OCI-M2 (cell line): ENCODE results near the gene ARF3.

ENCODE experiments used
- DNase-seq: peaks from one replicate; lab custom pipeline; 2025; ENCODE audit not compliant: unreplicated experiment; lab: John Stamatoyannopoulos, UW

Gene ARF3

DNA sequence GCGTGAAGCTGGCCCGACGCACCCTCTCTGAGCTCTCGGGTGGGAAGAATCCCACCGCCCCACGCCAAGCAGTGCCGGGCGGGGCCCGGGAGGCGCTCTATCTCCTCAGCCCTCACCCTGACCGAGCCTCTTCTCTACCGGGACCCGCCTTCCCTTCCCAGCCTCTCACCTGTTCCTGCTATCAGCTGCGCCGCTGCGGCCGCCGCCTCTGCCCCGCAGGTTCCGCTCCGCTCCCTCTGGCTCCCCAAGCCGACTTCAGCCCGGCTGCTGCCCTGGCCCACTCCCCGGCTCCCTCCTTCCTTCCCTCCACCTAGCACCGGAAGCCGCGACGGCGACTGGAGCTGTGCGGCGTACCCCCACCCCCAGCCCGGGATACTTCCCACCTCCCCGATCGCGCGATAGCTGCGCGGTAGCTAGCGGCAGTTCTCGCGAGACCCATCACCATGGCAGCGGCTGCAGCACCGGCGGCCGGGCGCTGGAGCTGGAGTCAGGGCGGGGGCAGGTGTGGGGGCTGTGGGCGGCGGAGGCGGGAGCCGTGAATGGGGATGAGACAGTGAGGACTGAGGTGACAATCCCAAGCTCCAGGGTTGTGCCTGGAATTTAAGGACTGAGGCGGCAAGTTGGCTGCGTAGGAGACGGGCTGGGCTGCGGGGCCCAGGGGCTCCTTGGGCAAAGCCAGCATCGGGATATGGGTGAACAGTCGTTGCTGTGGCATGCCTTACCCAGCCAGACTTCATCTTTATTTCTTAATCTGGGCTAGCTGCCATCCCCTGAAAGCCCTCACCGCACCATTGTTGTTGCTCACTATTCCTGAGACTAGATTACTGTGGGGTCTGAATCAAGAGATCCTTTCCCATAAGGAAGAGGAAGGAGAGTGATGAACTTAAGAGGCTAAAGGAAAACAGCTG lies at the start of gene ARF3:
TSS of gene ARF3 (minus strand) at position 347 of the 908 bp plus-strand sequence. CDS start 16,392 bp downstream, outside the sequence.
- no peak for DNase-seq

DNA sequence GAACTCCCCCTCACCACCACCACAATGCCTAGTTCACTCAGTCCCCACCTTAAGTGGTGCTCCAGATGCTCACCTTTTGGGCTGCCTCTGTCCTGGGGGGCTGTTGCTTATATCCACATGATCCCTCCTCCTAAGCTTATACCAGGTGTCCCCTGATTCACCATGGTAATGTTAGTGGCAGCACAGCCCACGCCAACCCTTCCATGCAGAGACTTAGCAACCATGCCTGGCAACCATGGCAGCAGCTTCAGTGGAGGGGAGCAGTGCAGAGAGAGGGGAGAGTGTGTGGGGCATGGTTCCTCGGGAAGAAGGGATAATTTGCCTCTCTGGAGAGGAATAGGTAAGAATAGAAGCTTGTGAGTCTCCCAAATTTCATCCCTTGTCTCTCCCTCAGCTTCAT lies 43.1 kb upstream of the ARF3 start:
- no peak for DNase-seq

DNA sequence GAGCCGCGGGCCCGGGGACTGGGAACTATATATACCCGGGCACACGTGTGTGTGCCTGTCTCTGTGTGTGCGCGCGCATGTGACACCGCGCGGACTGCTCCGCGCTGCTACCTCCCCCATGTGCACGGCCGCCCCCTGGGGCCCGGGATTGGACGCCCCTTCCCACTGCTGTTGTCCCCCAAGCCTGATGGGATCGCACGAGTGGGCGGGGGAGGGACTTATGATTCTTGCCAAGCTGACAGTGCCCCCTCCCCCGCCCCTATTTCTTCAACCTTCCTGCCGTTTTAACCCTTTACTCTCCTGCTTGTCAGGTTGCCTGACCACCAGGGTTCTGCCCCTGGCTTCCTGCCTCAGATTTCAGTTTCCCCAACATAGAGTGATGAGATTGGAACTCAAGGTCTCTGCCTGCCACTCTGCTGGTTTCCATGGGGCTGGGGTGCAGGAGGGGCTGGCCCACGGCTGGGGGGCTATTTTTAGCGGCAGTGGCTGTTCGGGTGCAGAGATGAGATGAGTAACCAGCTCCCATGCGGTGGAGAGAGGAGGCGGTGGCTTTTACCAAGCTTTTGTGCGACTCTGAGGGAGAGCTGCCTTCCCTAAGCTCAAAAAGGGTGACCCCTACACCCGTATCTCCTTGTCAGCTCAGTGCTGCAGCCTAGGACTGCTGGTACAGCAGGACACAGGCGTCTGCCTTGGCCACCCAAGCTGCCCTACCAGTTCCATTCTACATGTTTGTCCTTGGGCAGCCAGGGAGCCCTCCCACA lies 42.3 kb upstream of the ARF3 start, which contains the start of gene DDN:
TSS of gene DDN (minus strand) at position 5 of the 761 bp plus-strand sequence. CDS start 88 bp downstream, outside the sequence.
- no peak for DNase-seq

DNA sequence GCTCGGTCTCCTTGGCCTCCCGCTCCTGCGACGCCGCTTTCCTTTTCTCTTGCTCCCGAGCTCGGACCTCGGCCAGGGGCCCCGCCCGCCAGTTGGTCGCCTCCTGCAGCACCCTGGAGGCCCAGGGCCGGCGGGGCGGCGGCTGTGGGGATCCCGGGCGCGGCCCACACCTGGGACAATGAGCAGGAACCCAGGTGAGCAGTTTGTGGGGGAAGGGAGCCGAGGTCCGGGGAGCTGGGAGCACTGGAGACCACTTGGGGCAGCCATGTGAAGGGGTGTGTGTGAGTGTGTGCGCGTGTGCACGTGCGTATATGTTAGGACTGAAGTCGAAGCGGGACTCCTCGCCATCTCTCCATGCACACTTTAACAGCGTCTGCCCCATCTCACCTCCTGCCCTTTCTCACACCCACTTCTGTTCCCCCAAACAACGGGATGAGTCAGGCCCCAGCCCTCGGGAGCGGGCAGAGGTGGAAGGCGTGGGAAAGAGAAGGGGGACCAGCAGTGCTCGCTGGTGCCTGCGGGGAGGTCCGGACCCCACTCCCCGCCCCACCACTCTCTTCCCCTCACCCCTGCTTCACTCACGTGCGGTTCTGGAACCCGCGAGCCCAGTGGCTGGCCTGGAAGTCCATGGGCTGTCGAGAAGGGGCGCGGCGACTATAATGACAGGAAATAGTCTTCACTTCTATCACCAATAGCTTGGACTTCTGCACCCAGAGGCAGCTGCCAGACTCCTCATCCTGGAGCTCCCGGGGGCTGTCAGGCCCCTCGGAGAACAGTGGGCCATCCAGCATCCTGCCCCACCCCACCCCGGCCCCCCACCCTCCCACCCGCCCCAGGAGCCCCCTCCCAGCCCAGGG lies 41.4 kb upstream of the ARF3 start:
- DNase-seq, result no peak

DNA sequence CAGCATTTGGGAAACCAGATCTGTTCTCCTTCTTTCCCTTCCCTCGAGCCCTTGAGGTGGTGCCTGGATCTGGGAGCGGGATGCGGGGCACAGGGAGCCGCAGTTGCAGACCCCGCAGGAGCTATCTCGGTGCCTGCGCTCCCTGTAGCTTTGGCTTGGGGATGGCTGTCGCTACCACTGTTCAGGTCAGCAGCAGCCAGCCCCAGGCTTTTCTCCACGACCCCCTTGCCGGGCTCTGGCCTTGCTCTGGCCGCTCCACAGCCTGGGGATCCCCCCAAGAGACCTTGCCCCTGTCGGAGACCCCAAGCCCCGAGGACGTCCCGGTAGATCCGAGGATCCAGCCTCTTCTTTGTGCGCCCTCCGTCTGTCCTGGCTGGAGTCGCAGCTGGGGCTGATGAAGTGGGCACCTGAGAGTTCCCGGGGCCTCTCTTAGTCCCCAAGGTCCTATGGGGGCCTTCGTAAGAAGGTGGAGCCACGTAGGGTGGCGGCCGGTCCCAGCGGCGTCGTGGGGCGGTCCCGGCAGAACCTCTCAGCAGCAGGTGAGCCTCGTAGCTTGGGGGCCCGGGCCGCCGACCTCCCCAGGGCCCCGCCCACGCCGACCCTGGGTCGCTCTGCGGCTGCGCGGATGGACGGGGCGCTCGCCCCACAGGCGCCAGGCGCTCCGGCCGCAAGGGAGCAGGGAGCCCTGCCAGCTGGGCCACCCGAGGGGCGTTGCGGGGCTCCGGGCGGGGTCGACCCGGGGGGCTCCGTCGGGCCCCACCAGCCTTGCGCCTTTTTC lies 40.6 kb upstream of the ARF3 start:
- no peak for DNase-seq

DNA sequence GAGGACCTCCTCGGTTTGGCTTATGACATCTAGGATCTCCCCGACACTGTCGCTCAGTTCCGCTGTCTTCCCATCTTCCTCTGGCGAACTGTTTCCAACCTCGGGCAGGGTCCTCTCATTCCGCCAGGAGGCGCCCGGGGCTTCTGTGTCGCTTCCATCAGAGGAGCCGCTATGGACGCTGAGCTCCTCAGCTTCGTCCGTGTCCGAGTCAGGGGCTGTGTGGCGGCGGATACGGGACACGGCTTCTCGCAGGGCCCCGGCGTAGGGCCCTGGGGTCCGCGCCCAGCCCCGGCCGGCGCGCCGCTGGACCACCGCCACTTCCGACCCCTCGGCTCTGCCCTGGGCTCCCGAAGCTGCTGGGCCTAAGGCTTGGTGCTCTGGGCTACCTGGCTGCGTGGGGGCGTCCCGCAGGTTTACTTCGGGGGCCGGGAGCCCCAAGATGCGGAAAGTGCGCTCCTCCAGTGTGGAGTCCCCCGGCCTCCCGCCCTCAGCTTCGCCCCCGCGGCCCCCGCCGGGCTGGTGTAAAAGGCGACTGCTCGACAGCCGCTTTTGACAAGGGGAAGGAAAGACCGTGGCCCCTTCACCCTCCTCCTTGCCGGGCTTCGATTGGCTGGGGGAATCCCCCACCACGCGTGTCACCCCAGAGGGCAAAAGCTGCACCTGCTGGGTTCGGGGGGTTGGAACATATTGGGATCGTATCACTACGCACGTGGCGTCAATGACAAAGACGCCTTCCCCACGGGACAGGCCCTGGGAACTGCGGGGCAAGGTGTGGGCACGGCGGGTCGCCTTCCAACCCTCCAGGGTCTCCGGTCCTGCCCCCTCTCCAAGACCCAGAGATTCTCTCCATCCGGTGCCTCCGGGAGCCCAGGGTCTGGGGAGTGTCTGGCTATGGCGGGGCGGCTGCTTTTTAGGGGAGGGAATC lies 39.8 kb upstream of the ARF3 start:
- DNase-seq, result no peak

DNA sequence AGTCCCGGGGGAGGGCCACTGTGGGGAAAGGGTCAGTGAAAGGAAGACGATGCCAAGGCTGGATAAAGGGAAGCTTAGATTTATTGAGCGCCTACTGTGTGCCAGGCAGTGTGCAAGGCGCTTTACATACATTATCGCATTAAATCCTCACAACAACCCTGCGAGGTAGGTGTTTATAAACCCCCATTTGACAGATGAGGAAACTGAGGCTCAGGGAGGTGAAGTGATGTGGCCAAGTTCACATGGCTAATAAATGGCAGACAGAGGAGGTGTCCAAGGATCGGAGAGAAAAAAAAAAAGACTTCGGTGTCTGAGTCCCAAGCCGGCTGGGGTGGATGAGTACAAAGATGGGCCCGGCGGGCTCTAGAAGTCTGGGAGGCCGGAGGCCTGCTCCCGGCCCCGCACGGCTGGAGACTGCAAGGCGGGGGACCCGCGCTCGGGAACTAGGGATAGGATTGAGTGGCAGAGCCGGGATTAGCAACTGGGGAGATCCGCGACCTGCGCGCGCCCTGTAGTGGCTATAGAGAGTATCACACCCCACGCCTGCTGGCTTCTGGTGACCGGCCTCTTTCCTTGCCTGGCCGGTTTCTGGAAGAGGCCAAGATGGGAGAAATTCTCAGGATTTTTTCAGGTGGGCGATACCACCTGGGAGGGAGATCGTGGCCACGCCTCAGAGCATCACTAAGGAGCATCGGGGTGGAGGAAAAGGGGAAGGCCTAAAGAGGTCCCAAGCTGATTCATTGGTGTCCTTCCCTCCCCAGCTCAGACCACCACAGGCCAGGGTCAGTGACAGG lies 38.0 kb upstream of the ARF3 start:
- DNase-seq, result peak; percentile 58

DNA sequence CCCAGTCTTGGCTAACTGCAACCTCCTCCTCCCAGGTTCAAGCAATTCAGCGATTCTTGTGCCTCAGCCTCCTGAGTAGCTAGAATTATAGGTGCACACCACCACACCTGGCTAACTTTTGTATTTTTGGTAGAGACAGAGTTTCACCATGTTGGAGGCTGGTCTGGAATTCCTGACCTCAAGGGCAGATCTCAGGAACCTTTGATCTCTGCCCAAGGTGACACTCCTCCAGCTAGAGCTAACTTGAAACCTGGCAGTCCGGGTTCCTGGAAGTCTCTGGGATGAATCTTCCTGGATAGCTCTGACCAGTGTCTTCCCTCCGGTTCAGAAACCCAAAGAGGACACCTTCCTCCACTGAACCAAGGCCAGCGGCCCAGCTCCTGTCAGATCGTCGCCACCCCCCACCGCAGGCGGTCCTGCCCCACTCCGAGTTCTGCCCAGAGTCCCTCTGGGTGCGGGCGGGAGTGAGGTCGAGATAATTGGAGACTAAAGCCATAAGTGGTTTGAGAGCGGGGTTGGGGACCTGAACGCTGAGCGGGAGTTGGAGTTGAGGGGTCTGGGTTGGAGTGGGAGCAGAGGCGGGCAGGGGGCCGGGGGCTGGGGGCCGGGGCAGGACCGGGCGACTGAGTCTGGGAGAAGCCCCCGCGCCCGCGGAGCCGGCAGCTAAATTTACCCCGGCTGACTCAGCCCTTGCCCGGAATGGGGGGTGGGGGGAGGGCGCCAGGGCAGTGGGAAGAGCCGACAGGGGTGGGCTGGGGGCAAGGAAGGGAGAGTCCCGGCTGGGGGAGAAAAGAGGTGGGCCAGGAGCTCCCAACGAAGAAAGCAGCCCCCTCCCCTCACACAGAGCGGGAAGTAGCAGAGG lies 37.2 kb upstream of the ARF3 start:
- no peak for DNase-seq

DNA sequence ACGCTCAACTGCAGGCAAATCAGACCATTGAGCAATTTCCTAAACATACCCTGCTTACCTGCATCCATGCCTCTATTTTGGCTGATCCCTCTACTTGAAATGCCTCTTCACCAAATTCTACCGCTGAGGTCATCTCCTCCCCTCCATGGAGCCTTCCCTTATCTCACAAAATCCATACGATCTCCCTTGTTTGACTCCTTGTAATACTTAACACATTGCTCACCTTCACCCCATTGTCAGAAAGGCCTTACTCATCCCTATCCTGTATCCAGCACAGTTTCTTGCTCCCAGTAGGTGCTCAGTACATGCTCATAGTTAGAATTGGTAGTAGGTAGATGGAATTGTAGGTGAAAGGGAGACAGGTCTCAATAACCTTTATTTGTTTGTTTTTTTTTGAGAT lies 36.5 kb upstream of the ARF3 start:
- DNase-seq, result no peak

DNA sequence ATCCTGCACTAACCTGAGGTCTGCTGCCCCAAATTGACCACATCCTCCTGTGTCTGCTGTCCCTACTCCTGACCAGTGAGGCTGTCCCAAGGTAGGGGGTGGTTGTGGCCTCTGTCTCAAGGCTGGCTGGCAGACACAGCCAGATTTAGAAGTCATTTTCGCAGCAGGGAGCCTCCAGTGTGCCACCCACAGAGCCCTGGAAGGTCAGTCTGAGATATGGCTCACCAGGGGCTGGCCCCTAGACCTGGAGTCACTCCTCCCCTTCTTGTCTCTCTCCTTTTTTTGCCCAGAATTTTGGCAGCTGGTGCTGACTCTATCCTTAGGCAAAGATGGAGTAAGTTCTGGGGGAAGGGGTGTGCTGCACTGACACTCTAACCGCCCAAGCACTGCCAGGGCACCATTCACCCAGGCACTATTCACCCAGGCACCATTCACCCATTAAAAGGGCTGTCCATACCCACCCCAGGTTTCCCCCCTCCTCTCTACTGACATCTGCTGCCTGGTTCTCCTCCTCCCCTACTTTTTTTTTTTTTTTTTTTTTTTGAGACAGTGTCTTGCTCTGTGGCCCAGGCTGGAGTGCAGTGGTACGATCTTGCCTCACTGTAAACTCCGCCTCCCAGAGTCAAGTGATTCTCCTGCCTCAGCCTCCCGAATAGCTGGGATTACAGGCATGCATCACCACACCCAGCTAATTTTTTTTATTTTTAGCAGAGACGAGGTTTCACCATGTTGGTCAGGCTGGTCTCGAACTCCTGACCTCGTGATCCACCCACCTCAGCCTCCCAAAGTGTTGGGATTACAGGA lies 34.2 kb upstream of the ARF3 start:
- no peak for DNase-seq

DNA sequence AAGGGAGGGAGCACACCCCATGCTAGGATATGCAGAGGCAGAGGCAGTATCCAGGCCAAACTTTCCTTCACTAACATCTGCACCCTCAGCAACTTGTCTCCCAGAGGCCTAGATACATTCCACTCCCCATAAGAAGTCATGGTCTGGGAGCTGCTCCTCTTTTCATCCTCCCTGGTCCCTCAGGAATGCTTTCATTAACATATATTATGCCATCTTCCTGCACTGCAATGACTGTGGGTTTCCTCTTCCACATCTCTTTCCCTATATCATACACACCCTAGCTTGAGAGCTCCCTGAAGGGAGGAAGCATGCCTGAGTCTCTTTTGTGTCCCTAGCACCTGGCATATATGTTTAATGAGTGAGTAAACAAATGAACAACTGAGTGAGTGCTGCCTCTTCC lies 33.3 kb upstream of the ARF3 start:
- no peak for DNase-seq

DNA sequence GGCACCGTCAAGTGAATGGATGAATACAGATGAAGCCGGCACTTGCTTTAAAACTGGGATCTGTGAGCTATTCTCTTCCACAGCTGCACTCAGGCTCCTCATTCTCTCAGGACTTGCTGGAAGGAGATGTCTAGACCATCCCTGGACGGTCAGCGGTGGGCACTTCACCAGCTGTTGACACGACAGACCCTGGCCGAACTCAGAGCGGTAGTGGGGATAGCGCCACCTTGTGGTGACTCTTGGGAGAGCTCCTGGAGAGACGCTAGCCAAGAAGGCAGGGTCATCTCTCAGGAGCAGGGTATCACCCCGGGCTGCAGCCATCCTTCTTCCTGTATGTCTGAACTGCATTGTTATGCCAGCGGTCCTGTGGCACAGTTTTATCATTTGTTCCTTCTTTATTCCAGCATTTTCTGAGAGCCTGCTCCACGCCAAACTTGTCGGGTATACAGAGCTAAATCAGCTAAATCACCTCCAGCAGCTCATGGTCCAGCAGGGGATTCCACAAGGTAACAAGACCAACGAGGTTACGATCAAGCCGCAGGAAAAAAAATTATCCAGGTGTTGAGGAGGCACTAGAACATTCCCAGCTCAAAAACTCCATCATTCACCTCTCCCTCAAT lies 30.9 kb upstream of the ARF3 start:
- peak; percentile 23 for DNase-seq

DNA sequence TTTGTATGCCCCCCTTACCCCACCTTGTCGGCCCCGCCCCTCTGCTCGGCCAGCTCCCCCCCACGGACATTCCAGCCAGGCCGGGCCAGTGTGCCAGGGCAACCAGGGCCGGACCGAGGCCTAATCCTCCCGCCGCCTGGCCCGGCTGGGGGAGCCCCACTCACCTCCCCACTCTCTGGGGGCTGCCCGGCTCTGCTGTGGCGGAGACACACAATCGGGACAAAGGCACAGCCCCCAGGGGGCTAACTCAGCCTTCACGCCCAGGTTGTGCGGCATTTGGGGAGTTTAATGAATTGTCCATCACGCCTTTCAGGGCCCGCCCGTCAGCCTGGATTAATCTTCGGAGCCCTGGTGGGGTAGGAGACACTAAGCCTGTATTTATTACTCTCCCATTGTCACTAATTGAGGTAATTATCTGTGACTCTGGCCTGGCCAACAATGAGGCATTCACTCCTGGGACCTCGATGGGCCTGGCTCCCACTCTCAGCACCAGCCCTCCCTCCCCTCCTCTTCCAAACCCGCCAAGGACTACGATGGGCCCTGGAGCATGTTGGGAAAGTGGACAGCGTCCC lies 29.5 kb upstream of the ARF3 start:
- DNase-seq, result no peak

DNA sequence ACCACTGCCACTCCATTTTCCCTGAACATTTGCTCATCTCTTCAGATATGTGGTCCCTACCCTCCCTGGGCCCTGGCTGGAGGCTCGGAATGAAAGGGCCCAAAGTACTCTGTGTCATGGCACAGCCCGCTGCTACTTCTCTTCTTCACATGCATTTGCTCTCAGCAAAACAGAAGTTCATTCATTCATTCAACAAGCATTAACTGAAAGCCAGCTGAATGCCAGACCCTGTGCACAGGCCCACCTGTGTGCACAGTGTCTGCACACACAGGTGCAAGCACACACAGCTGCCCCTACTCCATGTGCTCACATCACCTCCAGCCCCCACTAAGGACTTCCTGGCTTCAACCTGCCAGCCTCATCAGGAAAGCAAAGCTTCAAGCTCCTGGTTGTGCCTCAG lies 28.6 kb upstream of the ARF3 start:
- DNase-seq, result no peak

DNA sequence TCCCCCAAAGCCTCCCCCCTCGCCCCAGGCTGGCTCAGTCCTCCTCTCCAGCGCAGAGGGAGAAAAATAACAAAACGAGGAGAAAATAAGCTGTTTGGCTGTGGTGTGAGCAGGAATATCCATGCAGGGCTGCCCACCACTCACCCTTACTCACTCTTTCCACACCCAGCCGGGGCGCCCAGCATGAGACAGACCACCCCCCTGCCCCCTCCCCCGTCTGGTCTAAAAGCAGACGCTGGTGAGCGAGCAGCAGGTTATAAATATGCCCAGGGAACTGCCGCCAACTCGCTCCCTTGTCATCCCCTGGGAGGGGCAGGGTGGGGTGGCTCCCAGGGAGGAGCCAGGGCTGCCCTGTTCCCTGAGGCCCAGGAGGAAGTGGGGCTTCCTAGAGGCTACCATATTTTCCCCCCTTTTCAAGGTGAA lies 28.2 kb upstream of the ARF3 start:
- DNase-seq, result no peak
